NCI-H2196 treated with DMSO at 0.1 percent for 48 hours (cell line): ENCODE data around the gene TMEM52B.
A peak's percentile ranks its signal among the peaks of the same experiment; 100 is the strongest.

Experiments used
- DNase-seq: peaks from one replicate; lab custom pipeline; 2025; ENCODE audit not compliant: unreplicated experiment; lab: John Stamatoyannopoulos, UW

Gene TMEM52B

GRCh38 chr12:10178821-10179220 lies at the start of gene TMEM52B:
Gene TMEM52B (plus strand): TSS chr12:10179032. CDS start chr12:10179575, 543 bp downstream.
- no peak for DNase-seq

- no peak for DNase-seq
Measured at GRCh38 chr12:10130042-10130441, 48.8 kb upstream of the TMEM52B start, which contains the start of gene CLEC7A. Gene CLEC7A (minus strand): TSS chr12:10130199. CDS start chr12:10130082, 117 bp downstream.

GRCh38 chr12:10131111-10131690 lies 47.6 kb upstream of the TMEM52B start:
- no peak for DNase-seq

- no peak for DNase-seq
Measured at GRCh38 chr12:10132850-10133370, 45.9 kb upstream of the TMEM52B start.

GRCh38 chr12:10135126-10135525 lies 43.7 kb upstream of the TMEM52B start:
- DNase-seq, result no peak

DNA sequence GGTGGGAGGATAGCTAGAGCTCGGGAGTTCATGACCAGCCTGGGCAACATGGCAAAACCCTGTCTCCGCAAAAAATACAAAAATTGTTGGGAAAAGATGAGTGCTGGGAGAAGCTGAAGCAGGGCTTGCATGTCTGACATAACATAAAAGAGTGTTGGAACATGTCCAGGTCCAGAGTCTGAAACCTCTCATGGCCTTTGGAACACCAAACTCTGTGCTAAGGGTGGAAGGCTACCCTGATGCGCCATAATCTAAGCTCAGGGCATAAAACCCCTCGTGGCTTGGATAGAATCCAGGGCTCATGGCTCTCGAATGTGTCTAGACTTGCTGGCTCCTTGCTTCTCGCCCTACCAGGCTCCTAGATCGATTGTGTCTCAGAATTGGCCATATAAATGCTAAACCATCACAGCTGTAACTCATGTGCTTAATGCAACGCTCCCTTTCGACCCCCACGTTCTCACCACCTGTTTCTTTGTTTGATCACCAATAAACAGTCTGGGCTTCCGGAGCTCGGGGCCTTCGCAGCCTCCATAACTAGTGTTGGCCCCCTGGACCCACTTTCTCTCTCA lies 42.1 kb upstream of the TMEM52B start:
- no peak for DNase-seq

GRCh38 chr12:10140001-10140400 lies 38.8 kb upstream of the TMEM52B start:
- DNase-seq, result no peak

DNA sequence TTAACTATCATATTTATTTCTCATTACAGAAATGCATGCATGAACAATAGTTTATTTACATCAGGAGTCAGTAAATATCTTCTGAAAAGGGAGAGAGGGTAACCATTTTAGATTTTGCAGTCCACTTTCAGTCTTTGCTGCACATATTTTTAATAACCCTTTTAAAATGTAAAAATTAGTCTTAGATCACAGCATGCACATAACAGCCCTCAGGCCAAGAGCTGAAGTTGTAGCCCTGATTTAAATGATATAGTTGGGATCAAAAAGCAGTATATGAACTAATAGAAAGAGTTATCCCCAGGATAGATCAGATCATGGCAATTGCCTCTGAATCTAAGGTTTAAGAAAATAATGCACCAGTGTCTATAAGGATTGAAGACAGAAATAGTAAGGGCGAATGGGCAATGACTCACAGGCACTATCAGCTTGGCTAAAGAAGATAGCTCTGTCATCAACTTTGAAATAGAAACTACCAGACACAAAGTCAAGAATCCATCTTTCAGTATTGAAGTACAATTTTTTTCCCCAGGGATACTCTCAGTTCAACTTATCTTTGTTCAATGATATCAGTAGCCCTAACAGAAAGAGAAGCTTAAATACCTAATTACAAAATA lies 35.7 kb upstream of the TMEM52B start:
- DNase-seq, result no peak

GRCh38 chr12:10147714-10148403 lies 31.0 kb upstream of the TMEM52B start:
- no peak for DNase-seq

DNA sequence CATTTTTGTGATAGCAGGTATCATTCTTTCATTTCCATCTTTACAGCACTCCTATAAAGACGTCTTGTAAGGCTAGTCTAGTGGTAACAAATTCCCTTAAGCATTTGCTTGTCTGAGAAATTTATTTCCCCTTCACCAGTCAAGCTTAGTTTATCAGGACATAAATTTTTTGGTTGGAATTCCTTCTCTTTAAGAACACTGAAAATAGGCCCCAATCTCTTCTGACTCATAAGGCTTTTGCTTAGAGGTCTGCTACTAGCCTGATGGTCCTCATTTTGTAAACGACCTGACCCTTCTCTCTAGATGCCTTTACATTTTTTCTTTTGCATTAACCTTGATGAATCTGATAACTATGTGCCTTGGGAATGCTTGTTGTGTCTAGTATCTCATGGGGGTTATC lies 27.2 kb upstream of the TMEM52B start:
- no peak for DNase-seq

- peak; percentile 9 for DNase-seq
Measured at GRCh38 chr12:10153271-10154144, 25.3 kb upstream of the TMEM52B start.

DNA sequence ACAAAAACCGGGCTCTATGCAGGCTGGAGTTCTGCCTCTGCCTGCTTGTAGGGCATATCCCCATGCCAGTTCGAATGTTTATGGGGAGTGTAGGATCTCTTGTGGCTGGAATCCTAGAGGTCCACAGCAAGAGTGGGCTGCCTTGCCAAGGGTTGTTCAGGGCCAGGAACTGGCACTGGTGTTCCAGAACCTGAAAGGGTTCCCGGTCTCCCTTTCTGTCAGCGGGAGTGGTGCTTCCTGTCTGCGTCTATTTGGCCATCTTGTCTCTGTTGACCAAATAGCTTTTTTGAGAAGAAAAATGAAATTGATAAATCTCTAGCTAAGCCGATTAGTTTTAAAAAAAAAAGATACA lies 24.7 kb upstream of the TMEM52B start:
- no peak for DNase-seq

DNA sequence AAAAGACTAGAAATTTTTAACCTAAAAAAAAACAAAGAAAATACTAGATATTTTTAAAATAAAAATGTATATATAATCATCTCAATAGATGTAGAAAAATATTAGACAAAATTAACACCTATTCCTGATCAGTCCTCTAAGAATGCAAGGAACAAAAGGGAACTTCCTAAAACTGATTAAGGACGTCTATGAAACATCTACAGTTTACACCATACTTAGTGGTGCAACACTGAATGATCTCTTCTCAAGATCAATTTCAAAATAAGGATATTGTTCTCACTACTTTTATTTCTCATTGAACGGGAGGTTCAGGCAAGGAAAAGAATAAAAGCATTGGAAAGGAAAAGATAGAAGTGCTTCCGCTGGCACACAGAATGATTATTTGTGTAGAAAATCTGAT lies 22.9 kb upstream of the TMEM52B start:
- no peak for DNase-seq

DNA sequence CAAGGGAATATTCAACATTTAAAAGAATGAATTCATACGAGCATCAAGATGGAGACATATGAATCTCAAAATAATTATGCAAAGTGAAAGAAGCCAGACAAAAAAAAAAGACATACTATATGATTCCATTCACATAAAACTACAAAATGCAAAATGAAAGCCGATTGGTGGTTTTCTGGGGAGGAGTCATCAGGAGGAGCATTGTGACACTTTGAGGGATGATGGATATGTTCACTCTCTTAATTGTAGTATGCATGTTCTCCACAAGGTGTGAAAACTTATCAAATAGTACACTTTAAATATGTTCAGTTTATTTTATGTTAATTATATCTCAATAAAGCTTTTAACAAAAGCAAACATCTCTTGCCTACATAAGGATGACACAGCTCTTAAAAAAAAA lies 20.4 kb upstream of the TMEM52B start:
- no peak for DNase-seq

DNA sequence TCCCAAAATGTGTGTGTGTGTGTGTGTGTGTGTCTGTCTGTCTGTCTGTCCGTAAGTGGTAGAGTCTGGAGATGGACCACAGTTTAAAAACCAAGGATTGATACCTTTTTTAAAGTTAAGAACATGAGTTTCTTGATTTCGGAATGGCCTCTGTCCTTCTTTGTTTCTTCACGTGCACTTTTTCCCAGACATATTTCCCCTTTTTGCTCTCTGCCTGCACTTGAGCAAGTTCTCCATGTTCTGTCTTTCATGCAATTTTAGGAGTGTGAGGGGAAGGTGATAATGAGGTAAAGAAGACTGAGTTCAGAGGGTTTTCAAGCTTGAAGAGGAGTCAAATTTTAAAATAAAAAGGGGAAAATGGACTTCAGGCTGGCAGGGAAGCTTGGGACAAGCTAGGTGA lies 19.6 kb upstream of the TMEM52B start:
- no peak for DNase-seq

- no peak for DNase-seq
Measured at GRCh38 chr12:10160617-10161385, 18.0 kb upstream of the TMEM52B start.

DNA sequence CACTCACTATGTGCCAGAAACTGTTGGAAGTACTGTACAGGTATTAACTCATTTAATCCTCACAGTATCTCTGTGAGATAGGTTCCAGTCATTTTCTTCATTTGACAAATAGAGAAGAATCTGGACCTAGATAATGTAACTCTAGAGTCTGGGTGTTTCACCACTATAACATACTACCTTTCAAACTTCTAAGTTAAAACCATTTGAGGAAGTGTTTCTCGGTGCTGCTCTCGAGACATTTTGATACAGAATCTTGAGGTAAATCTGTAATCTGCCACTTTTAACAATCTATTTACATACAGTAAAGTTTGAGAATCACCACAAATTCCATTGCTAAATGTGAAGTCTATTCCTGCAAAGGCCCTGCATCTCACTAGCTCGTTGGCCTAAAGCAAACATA lies 15.7 kb upstream of the TMEM52B start:
- DNase-seq, result no peak

- DNase-seq, result no peak
Measured at GRCh38 chr12:10165421-10165820, 13.4 kb upstream of the TMEM52B start.

DNA sequence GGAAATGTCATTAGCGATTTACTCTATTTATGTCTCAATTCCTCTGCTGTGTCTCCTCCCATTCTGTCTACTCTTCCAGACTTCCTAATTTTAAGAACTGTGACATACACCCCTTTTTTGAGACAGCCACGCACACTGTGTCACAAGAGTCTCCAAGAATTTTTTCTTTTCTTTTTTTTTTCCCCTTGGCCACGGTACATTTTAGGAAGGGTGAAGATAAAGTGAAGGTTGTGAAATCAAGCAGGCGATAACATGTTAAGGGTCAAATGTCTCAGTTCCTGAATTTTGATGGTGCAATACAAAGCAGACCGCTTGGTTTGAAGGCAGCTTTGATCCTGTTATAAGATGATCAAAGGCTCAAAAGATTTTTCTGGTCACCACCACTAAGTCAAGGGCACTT lies 11.2 kb upstream of the TMEM52B start:
- no peak for DNase-seq

DNA sequence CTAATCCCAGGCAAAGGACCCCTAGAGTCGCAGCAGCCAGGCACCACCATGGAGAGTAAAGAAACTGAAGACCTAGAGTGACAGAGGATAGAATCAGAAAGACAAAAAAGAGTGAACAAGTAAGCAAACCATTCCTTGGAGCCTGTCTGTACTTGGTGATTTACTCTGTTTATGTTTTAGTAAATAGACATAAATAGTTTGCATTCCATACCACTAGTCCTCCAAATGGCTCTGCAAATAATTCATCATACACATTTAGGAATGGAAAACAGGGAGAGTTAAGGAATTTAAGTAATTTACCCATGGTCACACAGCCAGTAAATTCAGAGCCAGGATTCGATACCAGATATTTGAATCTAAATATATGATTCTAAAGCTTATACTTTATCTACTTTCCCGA lies 9.7 kb upstream of the TMEM52B start:
- no peak for DNase-seq
